ENCODE data around the gene MYZAP. TPM values are rescaled to one million over a fixed set of nuclear protein-coding genes. Genes with fewer than 3 reads are reported as not detected.

MYZAP gene
- total and polyA plus RNA-seq, 2 of the 13 experiments (the other 11 are each of a cell fraction or from before 2014, with no cell fraction given), result not detected

DNA sequence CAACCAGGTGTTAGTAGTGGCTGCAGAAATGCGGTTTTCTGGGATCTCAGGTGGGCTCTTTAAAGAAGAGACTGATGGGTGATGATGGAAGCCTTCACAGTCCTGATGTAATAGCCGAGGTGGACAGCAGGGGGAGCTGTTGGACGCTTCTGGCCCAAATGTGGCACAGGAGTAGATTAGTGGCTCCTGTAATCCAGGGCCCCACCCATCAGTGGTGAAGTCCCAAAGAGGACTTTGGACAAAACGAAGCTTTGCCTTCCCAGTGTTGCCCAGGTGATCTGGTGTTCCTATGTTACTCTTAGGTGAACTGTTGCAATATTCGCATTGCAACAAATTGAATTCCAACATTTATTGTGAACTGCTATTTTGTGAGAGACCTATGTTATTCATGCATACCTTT is 31.8 kb upstream of the MYZAP start (continued):
- TF ChIP-seq, protein P1, sequence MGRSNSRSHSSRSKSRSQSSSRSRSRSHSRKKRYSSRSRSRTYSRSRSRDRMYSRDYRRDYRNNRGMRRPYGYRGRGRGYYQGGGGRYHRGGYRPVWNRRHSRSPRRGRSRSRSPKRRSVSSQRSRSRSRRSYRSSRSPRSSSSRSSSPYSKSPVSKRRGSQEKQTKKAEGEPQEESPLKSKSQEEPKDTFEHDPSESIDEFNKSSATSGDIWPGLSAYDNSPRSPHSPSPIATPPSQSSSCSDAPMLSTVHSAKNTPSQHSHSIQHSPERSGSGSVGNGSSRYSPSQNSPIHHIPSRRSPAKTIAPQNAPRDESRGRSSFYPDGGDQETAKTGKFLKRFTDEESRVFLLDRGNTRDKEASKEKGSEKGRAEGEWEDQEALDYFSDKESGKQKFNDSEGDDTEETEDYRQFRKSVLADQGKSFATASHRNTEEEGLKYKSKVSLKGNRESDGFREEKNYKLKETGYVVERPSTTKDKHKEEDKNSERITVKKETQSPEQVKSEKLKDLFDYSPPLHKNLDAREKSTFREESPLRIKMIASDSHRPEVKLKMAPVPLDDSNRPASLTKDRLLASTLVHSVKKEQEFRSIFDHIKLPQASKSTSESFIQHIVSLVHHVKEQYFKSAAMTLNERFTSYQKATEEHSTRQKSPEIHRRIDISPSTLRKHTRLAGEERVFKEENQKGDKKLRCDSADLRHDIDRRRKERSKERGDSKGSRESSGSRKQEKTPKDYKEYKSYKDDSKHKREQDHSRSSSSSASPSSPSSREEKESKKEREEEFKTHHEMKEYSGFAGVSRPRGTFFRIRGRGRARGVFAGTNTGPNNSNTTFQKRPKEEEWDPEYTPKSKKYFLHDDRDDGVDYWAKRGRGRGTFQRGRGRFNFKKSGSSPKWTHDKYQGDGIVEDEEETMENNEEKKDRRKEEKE (IDR thresholded peaks at IDR 0.05), result no peak
- TF ChIP-seq HIVEP1 (CRISPR knock-in tag; IDR thresholded peaks at IDR 0.05) (no peak), SIX1 (CRISPR knock-in tag; IDR thresholded peaks at IDR 0.05; ENCODE audit: borderline replicate concordance) (no peak), REL (CRISPR knock-in tag; conservative IDR thresholded peaks at IDR 0.05) (no peak), ZNF143 (CRISPR knock-in tag; IDR thresholded peaks at IDR 0.05) (no peak), ZNF75D (CRISPR knock-in tag; IDR thresholded peaks at IDR 0.05; ENCODE audit: borderline replicate concordance) (no peak), DPF2 (CRISPR knock-in tag; IDR thresholded peaks at IDR 0.05; ENCODE audit: borderline replicate concordance, low read depth) (no peak), SMARCE1 (IDR thresholded peaks at IDR 0.05; ENCODE audit: borderline replicate concordance) (no peak), ISX (CRISPR knock-in tag; conservative IDR thresholded peaks at IDR 0.05) (no peak), JUNB (CRISPR knock-in tag; IDR thresholded peaks at IDR 0.05; ENCODE audit: borderline replicate concordance) (no peak), ZNF101 (CRISPR knock-in tag; IDR thresholded peaks at IDR 0.05; ENCODE audit: borderline replicate concordance, low read depth) (no peak), ZNF670 (CRISPR knock-in tag; IDR thresholded peaks at IDR 0.05; ENCODE audit: borderline replicate concordance) (no peak), KDM5A (IDR thresholded peaks at IDR 0.05; ENCODE audit: borderline replicate concordance, low read length) (no peak), SATB2 (CRISPR knock-in tag; IDR thresholded peaks at IDR 0.05) (no peak), MIER2 (CRISPR knock-in tag; IDR thresholded peaks at IDR 0.05) (no peak), SP1 (IDR thresholded peaks at IDR 0.05) (no peak), SP1 (CRISPR knock-in tag; IDR thresholded peaks at IDR 0.05) (no peak), THAP11 (CRISPR knock-in tag; IDR thresholded peaks at IDR 0.05) (peak; percentile 12; the same call in 1 of the 2 replicates), ZNF337 (CRISPR knock-in tag; IDR thresholded peaks at IDR 0.05; ENCODE audit: borderline replicate concordance, low read depth) (no peak), ZNF136 (CRISPR knock-in tag; IDR thresholded peaks at IDR 0.05; ENCODE audit: low read depth) (no peak), HNRNPUL1 (IDR thresholded peaks at IDR 0.05; ENCODE audit: low read depth, low read length) (no peak), TEAD3 (CRISPR knock-in tag; optimal IDR thresholded peaks at IDR 0.05; ENCODE audit: borderline replicate concordance) (no peak), RBFOX2 (IDR thresholded peaks at IDR 0.05; ENCODE audit: low read depth, low read length) (no peak)
- TF ChIP-seq, protein P2, sequence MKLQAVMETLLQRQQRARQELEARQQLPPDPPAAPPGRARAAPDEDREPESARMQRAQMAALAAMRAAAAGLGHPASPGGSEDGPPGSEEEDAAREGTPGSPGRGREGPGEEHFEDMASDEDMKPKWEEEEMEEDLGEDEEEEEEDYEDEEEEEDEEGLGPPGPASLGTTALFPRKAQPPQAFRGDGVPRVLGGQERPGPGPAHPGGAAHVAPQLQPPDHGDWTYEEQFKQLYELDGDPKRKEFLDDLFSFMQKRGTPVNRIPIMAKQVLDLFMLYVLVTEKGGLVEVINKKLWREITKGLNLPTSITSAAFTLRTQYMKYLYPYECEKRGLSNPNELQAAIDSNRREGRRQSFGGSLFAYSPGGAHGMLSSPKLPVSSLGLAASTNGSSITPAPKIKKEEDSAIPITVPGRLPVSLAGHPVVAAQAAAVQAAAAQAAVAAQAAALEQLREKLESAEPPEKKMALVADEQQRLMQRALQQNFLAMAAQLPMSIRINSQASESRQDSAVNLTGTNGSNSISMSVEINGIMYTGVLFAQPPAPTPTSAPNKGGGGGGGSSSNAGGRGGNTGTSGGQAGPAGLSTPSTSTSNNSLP (IDR thresholded peaks at IDR 0.05; ENCODE audit: low read depth, low read length), result peak; percentile 35; the same call in 1 of the 2 replicates
- TF ChIP-seq, protein P3, sequence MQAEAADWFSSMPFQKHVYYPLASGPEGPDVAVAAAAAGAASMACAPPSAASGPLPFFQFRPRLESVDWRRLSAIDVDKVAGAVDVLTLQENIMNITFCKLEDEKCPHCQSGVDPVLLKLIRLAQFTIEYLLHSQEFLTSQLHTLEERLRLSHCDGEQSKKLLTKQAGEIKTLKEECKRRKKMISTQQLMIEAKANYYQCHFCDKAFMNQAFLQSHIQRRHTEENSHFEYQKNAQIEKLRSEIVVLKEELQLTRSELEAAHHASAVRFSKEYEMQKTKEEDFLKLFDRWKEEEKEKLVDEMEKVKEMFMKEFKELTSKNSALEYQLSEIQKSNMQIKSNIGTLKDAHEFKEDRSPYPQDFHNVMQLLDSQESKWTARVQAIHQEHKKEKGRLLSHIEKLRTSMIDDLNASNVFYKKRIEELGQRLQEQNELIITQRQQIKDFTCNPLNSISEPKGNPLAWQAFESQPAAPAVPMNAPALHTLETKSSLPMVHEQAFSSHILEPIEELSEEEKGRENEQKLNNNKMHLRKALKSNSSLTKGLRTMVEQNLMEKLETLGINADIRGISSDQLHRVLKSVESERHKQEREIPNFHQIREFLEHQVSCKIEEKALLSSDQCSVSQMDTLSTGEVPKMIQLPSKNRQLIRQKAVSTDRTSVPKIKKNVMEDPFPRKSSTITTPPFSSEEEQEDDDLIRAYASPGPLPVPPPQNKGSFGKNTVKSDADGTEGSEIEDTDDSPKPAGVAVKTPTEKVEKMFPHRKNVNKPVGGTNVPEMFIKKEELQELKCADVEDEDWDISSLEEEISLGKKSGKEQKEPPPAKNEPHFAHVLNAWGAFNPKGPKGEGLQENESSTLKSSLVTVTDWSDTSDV (CRISPR knock-in tag; IDR thresholded peaks at IDR 0.05), result no peak
- TF ChIP-seq, protein P4, sequence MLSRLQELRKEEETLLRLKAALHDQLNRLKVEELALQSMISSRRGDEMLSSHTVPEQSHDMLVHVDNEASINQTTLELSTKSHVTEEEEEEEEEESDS (CRISPR knock-in tag; IDR thresholded peaks at IDR 0.05; ENCODE audit: borderline replicate concordance), result no peak
